ENCODE data around the gene ARMC5. TPM values are rescaled to one million over a fixed set of nuclear protein-coding genes. Genes with fewer than 3 reads are reported as not detected.
"Not testable (repeated sequence)": the region's sequence is repeated elsewhere in the genome, so short reads cannot be mapped to it uniquely, and the experiment has no call there.

Gene ARMC5
- total RNA-seq, 1 donor from 2014 or later = 6.2 TPM

DNA sequence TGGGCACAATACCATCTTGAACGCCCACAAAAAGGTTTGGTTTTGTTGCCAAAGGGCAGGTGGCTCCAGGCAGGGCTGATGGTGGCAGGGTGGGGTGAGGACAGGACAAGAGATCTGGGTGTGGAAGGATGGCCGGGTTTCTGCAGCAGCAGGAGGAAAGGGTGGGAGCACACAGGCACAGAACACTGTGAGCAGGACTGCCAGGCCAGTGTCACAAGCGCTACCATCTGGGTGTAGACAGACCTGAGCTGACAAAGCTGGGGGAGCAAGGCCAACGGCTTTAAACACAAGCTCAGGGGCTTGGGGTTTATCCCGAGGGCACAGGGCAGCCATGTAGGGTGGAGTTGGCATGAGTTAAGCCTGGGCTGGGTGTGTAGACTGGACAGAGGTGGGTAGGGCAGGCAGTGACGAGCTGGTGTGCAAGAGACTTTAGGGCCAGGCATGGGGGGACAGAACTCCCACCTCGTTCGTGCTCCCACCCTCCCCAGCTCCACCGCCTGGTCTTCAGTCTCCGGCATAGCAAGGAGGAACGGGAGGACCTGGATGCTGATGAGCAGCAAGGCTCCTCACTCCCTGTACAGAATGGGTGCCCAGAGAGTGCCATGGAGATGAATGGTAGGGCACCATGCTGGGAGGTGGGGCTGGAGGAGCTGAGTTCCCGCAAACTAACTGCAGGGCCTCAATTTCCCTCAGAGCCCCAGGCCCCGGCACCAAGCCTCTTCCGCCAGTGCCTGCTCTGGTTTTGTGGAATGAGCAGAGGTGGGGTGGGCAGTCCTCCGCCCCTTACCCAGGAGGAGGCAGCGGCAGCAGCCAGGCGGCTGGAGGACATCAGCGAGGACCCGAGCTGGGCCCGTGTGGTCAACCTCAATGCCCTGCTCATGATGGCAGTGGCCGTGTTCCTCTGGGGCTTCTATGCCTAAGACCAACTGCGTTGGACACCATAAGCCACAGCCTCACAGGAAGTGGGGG is 30.6 kb downstream of the ARMC5 start:
- intact Hi-C loops (cut with DNase I) = no loop called here
- no peak for DNase-seq (ENCODE audit: low spot score)

DNA sequence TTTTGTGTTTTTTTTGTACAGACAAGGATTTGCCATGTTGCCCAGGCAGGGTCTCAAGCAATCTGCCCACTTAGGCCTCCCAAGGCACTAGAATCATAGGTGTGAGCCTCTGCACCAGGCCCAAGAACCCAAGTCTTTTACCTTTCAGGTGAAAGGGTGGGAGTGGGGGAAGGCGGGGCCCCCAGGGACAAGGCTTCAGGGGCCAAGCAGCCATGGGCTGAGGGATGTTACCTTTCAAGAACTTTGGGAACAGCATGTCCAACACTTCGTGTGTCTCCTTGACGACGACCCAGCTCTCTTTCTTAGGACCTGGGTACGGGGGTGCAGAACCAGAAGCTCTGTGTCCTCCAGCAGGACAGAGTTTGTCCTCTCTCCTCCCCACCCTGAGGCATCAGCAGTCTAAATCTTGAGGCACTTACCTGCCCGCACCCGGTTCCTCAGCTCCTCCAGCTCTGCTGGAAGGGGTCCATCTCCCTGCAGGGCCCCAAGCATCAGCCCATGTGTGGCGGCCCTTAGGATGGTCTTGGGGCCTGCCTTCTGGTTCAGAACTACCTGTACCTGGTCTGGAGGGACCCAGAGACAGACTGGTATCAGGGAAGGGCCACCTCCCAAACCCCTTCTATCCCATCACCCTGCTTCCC is 32.6 kb downstream of the ARMC5 start:
- intact Hi-C loops (cut with DNase I) = no loop called here
- DNase-seq (ENCODE audit: low spot score) = no peak

DNA sequence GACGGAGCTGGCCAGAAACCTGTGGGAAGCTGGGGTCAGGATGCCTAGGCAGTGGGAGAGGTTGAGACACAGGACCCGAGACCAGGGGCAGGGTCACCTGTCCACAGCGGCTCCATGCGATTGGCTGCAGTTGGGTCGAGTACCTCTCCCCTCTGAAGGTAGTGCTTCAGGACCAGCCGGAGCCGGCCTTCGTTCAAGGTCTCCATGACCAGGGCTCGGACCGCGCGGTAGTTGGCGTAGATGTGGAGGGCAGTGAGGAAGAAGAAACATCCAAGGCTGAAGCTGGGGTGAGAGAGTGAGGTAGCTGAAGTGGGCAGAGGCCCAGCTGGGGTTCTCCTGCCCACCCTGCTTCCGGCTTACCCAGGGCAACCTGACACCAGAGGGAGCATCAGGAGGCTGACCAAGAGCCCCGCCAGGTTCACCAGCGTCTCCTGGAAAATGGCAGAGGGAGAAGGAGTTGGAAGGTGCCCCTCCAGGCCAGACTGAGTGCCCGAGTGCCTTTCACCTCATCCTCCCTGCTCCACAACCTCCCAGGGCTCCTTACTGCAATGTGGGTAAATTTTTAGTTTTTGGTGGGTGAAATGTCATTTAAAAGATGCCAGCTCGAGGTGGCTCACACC is 34.3 kb downstream of the ARMC5 start:
- DNase-seq (ENCODE audit: low spot score) = no peak
- intact Hi-C loops (cut with DNase I) = no loop called here

DNA sequence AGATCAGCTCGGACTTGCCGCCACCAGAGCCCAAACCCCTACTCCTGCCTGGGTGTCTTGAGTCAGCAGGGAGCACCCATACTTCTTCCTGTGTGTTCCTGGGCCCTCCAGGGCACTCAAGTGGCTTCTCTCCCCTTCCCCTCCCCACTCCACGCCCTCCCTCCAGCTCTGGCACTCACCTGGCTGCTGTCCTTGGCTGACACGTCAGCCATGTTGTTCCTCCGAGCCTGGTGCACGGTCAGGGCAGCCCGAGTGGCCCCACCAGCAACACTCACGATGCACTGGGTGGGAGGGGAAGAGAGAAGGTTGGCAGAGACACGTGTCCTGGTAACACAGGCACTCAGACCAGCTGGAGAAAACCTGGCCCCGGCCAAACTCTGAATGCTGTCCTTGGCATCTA is 37.4 kb downstream of the ARMC5 start:
- DNase-seq (ENCODE audit: low spot score) = no peak
- intact Hi-C loops (cut with DNase I) = no loop called here

DNA sequence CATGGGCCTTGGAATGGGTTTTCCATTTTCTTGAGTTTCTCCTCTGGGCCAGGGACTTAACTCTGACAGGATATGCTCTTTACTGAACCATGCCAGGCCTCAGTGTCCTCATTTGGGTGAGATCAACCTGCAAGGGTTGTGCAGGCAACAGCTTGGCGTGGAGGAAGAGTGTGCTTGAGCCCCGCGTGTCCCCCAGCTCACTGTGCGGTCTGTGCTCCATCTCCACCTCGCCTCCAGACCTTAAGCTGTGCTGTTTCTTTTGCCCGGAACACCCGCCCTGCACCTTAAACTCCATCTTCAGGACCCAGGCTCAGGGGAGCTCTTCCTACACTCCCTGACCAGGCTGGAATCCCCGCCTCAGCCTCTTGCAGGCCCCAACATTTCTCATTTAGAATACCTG is 39.2 kb downstream of the ARMC5 start:
- intact Hi-C loops (cut with DNase I) = no loop called here
- DNase-seq (ENCODE audit: low spot score) = no peak

DNA sequence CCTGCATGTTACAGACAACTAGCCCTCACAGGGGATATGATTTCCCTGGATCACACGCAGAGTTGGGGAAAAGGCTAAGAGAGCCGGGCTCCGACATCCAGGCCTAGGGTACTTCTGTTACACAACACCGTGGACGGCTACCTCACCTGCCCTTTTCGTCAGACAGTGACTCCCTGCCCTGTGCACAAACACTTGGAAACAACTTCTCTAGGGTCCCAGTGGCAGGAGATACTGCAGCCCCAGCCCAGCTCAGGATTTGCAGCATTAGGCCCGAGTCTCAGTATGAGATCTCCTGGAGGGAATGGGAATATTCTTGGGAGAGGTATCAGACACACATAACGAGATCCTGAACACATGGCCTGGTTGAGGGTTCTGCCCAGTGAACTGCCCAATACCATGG is 40.6 kb downstream of the ARMC5 start:
- intact Hi-C loops (cut with DNase I) = loop anchor here (10.0 kb wide), 1 partner anchor 205 kb away; no protein-coding TSS in a partner anchor
- DNase-seq (ENCODE audit: low spot score) = no peak

DNA sequence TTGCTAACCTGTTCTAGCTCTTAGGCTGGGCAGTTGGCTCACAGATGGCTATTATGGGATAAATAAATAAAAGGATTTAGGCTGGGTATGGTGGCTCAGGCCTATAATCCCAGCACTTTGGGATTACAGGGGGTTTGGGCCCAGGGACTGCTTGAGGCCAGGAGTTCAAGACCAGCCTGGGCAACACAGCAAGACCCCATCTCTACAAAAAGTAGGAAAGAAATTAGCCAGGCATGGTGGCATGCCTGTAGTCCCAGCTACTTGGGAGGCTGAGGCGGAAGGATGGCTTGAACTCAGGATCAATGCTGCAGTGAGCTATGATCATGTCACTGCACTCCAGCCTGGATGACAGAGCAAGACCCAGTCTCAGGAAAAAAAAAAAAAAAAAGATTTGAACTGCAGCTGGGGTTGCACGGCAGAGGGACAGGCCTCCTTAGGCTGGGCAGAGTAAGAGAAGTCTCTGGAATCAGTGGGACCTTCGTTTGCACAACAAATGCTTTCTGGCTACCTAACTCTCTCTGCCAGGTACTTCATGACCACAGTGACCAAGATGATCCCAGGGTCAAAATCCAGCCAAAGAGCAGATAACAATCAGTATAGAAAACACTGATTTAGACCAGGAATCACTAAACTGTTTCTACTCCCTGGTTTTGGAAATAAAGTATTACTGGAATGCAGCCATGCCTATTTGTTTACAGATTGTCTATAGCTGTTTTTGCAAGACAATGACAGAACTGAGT is 42.1 kb downstream of the ARMC5 start:
- intact Hi-C loops (cut with DNase I) = loop anchor here (10.0 kb wide), 1 partner anchor 203 kb away; no protein-coding TSS in a partner anchor
- no peak for DNase-seq (ENCODE audit: low spot score)

DNA sequence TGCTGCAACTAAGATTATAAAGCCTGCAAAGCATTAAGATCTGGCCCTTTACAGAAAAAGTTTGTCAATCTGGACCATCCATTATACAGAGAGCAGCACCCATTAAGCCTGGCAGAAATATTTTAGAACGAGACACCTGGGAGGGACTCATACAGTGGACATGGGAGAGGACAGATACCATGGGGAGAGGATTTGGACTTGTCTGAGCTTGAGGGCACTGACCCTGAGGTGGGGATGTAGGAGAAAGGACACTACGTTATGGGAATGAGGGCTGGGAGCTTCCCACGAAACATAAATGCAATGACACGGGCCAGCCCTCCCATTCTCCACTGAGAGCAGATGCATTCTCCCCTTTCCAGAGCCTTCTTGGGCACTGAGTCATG is 42.7 kb downstream of the ARMC5 start:
- no peak for DNase-seq (ENCODE audit: low spot score)
- intact Hi-C loops (cut with DNase I) = loop anchor here (10.0 kb wide), 1 partner anchor 203 kb away; no protein-coding TSS in a partner anchor

DNA sequence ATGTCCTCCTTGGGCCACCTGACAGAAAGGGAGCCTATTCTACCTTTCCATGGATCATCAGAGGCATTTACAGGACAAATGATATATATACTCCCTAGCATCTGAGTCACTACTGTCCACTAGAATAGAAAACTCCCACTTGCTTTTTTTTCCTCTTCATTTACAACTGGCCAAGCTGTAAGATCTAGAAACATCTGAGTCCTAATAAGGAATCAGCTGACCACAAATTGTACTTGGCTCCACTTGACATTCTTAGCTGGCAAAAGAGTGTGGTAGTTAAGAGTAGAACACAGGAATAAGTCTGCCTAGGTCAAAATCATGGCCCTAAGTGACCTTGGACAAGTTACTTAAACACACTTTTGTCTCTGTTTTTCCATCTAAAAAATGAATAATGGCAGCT is 43.7 kb downstream of the ARMC5 start:
- DNase-seq (ENCODE audit: low spot score) = no peak
- intact Hi-C loops (cut with DNase I) = loop anchor here (10.0 kb wide), 1 partner anchor 202 kb away; no protein-coding TSS in a partner anchor

DNA sequence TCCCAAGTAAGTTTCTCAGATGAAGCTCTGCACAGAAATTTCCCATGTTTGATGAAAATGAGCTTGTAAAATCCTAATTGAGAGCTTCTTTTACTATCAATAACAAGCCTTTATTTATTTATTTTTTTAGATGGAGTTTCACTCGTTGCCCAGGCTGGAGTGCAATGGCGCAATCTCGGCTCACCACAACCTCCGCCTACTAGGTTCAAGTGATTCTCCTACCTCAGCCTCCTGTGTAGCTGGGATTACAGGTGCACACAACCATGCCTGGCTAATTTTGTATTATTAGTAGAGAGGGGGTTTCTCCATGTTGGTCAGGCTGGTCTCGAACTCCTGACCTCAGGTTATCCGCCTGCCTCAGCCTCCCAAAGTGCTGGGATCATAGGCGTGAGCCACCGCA is 44.3 kb downstream of the ARMC5 start:
- intact Hi-C loops (cut with DNase I) = loop anchor here (10.0 kb wide), 1 partner anchor 201 kb away; no protein-coding TSS in a partner anchor
- not testable (repeated sequence) for DNase-seq (ENCODE audit: low spot score)

DNA sequence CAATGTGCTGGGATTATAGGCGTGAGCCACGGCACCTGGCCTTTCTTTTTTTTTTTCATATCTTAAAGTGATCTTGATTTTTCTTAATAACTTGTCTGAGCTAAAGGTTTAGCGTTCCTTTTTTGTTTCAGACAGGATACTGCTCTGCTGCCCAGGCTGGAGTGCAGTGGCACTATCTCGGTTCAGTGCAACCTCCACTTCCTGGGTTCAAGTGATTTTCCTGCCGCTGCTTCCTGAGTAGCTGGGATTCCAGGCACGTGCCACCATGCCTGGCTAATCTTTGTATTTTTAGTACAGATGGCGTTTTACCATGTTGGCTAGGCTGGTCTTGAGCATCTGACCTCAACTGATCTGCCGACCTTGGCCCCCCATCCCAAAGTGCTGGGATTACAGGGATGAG is 44.9 kb downstream of the ARMC5 start:
- no peak for DNase-seq (ENCODE audit: low spot score)
- intact Hi-C loops (cut with DNase I) = loop anchor here (10.0 kb wide), 1 partner anchor 201 kb away; no protein-coding TSS in a partner anchor

DNA sequence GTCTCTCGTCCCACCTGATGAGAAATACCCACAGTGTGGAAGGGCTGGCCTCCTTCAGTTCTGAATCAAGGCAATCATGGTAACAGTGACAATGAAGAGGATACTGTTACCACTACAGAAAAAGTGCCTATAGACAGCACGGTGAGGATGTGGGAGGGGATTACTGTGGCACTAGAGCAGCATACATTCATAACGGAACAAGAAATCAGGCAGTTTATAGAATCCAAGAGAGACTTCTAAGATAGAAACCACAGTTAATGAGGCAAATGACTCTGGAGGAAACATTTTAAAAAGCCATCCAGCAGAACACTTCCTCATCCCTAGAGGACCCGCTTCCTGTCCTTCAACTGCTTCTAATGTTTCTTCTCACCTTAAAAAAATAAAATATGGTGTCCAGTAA is 46.2 kb downstream of the ARMC5 start:
- no peak for DNase-seq (ENCODE audit: low spot score)
- intact Hi-C loops (cut with DNase I) = loop anchor here (5.0 to 10.0 kb wide), 2 partner anchors 48 to 199 kb away; partner anchors contain the start of gene ARMC5

DNA sequence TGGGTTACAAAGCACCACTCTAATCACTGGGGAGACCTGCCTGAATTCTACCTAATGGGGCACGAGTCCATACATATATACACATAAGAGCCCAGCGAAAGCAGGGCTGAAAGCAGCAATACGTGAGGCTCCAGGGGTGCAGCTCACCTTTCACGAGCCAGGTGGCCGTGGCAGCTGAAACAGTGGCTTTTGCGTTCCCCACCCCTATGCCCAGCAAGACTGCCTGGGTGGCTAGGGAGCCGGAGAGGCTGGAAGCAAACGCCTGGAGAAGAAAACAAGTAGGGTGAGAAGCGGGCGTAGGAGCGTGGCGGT is 48.3 kb downstream of the ARMC5 start:
- no peak for DNase-seq (ENCODE audit: low spot score)
- intact Hi-C loops (cut with DNase I) = loop anchor here (5.0 to 10.0 kb wide), 2 partner anchors 50 to 197 kb away; partner anchors contain the start of gene ARMC5

DNA sequence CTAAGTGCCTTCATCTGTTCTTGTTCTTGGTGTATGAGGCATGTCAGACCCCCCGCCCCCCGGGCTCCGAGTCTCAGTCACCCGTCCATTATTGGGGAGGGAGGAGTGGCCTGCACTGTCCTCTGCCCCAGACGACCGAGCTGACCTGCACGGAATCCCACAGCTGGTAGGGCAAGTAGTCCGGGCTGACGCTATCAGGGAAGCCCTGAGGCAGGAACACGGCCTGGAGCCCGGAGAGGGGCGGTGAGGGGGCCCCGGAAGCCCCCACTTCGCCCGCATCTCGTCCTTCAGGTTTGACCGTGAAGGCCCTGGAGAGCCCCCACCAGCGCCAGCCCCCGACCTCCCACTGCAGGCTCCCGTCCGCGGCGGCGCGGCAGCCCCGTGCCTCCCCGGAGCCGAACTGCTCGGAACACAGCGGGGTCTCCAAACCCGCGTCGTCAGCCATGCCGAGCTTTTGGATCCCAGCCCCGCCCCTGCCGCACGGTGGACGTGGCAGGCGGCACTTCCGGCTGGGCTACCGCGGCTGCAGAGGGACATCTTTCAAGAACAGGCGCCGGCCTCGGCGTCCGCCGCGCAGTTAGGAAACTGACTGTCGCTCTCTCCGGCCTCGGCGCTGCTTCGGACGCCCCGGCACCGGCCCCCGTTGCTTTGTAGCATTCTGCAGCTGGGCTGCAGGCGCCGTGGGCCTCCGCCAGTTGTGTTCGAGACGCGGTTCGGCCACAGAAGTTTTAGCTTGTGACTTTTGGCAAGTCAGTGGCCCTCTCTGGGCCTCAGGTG is 48.8 kb downstream of the ARMC5 start, which contains the start of gene RUSF1:
Gene RUSF1 (minus strand): TSS at position 463 of the 777 bp plus-strand sequence. CDS start 18 bp downstream, at position 445.
- intact Hi-C loops (cut with DNase I) = loop anchor here (2.0 to 10.0 kb wide), 3 partner anchors 33 to 197 kb away; partner anchors contain the start of gene ARMC5
- DNase-seq (ENCODE audit: low spot score) = peak; percentile 98

DNA sequence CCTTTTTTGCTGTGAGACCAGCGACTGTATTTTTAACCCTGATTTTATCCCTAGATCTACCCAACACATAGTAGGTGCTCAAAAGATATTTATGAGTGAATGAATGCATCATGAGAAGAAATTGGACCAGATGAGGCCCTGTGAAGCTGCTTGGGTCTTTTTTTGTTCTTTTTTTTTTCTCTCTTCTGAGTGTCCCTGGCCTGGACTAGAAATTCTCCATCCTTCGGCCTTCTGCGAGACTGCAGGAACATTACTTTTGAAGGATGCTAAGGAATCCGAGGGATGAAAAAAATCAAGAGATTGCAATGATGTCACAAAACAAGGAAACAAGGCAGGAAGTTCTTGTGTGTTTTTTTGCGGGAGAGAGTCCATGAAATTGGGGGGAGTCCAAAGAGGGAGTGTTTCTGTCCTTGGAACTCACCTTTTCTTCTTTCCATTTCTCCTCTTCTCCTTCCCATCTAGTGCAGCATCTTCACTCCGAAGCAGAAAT is 49.5 kb downstream of the ARMC5 start:
- DNase-seq (ENCODE audit: low spot score) = no peak
- intact Hi-C loops (cut with DNase I) = loop anchor here (2.0 to 10.0 kb wide), 3 partner anchors 34 to 196 kb away; partner anchors contain the start of gene ARMC5

DNA sequence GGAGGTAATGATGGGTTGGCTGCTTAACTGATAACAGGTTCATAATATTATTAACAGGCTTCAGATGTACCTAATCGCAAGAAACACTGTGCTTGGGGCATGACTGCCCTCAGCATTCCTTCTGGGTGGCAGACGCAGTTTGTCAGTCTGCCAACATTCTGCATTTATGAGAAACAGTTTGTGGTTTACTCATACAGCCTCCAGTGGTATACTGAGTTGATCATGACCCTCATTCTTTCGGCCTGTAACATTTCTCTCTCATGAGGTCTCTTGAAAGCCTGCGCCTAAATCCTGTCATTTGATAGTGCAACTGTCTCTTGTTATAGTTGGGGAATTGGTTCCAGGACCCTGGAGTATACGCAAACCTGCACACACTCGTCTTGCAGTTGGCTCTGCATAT is 53.8 kb downstream of the ARMC5 start:
- no peak for DNase-seq (ENCODE audit: low spot score)
- intact Hi-C loops (cut with DNase I) = no loop called here

DNA sequence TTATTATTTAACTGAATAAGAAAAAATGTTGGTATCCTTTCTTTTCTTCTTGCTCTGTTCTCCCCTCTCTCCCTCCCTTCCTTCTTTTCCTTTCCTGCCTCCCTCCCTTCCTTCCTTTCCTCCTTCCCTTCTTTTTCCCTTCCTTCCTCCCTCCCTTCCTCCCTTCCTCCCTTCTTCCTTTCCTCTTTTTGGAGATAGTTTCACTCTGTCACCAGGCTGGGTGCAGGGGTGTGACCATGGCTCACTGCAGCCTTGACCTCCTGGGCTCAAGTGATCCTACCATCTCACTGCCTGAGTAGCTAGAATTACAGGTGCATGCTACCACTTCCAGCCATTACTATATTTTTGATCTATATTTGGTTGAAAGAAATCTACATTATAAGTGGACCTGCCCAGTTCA is 54.6 kb downstream of the ARMC5 start:
- intact Hi-C loops (cut with DNase I) = no loop called here
- no peak for DNase-seq (ENCODE audit: low spot score)
